Tibial nerve (tissue), 4 donors: Measurements from ENCODE around the gene GK2.

Experiments used
- CTCF ChIP-seq, 5 experiments: fragments of 200-600 bp in 3 of 5; fragments of 450-650 bp in 2 of 5; sonication (generic) in 3 of 5; IDR thresholded peaks; one replicate each; pipeline ENCODE4 v1.5.1; 2016 to 2019; ENCODE audit warnings: antibody characterized with exemption in 5 of 5, mild to moderate bottlenecking in 3 of 5, moderate library complexity in 2 of 5
- EP300 ChIP-seq, 2 donors: sonication (generic); formaldehyde crosslinking; IDR thresholded peaks; one replicate each; pipeline ENCODE4 v1.6.1; 2017; ENCODE audit warnings: antibody characterized with exemption in 2 of 2, mild to moderate bottlenecking in 1 of 2

- no peak for TF ChIP-seq CTCF (IDR thresholded peaks at IDR 0.05)
- TF ChIP-seq EP300 (IDR thresholded peaks at IDR 0.05), result no peak
Observed at GRCh38 chr4:79431839-79432238, 23.8 kb upstream of the GK2 start.
